Testis (tissue), 2 donors: ENCODE data around the gene SMAD7.

ENCODE experiments used
- POLR2A ChIP-seq: fragments of 450-650 bp; IDR thresholded peaks from one replicate; pipeline ENCODE4 v1.6.1; 2017; ENCODE audit warnings: antibody characterized with exemption, mild to moderate bottlenecking, moderate library complexity
- TF ChIP-seq, protein P1 (sequence below), 3 experiments: fragments of 450-650 bp in 2 of 3; fragments of 200-600 bp in 1 of 3; sonication (generic) in 1 of 3; IDR thresholded peaks; one replicate each; pipeline ENCODE4 v1.5.1; 2016 to 2019; ENCODE audit warnings: antibody characterized with exemption in 3 of 3, mild to moderate bottlenecking in 2 of 3, moderate library complexity in 1 of 3

DNA sequence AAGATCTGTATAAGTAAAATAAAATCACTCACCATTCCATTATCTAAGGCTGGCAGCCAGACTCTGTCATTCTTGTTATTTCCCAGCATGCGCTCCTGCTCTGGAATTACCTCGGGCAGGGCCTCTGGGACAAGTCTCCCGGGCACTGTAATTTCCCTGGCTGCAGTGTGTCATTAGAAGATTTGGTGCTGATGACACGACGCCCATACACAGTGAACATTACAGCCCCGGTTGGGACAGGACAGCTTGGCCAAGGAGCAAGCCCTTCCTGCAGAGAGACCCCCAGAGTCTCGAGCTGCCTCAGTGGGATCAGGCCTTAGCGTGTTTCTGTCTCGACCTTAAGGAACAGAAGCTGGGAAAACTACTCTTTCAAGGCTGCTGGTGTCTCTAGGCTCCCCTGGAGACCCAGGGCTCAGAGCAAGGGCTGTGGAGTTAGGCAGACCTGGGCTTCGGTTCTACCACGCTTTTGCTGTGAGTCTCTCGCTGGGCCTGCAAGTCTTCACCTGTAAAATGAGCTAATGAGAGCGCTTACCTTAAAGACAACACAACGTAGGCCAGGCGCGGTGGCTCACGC, 39.7 kb downstream of the SMAD7 start:
- TF ChIP-seq, protein P1, sequence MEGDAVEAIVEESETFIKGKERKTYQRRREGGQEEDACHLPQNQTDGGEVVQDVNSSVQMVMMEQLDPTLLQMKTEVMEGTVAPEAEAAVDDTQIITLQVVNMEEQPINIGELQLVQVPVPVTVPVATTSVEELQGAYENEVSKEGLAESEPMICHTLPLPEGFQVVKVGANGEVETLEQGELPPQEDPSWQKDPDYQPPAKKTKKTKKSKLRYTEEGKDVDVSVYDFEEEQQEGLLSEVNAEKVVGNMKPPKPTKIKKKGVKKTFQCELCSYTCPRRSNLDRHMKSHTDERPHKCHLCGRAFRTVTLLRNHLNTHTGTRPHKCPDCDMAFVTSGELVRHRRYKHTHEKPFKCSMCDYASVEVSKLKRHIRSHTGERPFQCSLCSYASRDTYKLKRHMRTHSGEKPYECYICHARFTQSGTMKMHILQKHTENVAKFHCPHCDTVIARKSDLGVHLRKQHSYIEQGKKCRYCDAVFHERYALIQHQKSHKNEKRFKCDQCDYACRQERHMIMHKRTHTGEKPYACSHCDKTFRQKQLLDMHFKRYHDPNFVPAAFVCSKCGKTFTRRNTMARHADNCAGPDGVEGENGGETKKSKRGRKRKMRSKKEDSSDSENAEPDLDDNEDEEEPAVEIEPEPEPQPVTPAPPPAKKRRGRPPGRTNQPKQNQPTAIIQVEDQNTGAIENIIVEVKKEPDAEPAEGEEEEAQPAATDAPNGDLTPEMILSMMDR (IDR thresholded peaks at IDR 0.05), result no peak
- TF ChIP-seq POLR2A, result no peak
